NCI-H748 (cell line): Measurements from ENCODE around the gene SLC5A10.
"Not testable (repeated sequence)": the region's sequence is repeated elsewhere in the genome, so short reads cannot be mapped to it uniquely, and the experiment has no call there.

Experiments used
- DNase-seq: peaks from one replicate; lab custom pipeline; 2025; ENCODE audit not compliant: unreplicated experiment; lab: John Stamatoyannopoulos, UW

Gene SLC5A10

DNA sequence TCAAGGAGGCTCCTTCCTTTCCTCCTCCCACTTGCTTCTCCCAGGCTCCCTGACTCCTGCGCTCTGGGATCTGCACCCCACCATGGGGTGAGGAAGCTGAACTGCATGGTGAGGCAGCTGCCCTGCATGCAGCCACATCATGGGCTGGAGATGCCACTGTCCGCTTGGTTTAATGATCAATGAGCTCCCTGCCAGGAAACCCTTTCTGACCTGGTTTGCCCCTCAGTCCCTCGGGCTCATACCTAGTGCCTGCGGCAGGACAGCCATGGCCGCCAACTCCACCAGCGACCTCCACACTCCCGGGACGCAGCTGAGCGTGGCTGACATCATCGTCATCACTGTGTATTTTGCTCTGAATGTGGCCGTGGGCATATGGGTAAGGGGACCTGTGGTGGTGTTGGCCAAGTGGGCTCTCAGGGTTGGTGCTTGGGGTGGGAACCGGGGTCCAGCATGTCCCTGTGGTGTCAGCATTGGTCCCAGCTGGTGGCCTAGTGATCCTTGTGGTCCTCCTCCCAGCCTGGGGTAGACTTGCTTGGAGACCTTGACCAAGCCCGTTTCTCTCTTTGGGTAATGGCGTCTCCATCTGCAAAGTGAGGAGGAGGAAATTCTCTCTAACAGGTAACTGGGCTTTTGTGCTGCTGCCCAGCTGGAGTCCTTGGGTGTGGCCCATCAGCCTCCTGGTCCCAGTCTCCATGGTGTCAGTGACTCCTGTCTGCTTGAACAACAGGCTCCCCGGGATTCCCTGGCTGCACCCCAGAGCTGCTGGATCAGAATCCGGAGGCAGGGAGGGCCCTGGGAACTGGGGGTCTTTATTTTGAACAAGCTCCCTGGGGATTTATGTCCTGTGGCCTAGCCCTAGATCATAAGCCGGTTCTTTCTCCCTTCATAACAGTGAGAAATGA lies at the start of gene SLC5A10:
Gene SLC5A10 (plus strand): TSS at position 225 of the 902 bp plus-strand sequence. CDS start 41 bp downstream, at position 266.
- DNase-seq: peak; percentile 59

DNA sequence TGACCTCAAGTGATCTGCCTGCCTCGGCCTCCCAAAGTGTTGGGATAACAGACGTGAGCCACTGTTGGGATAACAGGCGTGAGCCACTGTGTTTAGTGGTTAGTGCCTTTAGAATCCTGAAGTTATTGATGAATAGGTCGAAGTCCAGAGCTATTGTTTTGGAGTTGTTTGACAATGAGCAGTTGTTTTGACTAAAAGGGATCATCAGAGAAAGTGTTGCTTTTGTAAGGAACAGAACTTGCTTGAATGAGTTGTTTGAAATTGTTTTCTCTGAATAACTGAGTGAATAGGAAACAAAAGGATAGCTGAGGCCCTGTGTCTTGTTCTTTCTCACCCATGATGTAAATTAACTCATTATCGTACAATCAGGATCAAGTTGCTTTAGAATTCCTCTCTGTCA lies 47.5 kb upstream of the SLC5A10 start:
- DNase-seq: no peak

- DNase-seq: no peak
These were observed 46.7 kb upstream of the SLC5A10 start for GRCh38 chr17:18905226-18905625.

GRCh38 chr17:18910326-18910725 lies 41.6 kb upstream of the SLC5A10 start:
- DNase-seq: no peak

- DNase-seq: no peak
These were observed 41.1 kb upstream of the SLC5A10 start for GRCh38 chr17:18910881-18911280.

DNA sequence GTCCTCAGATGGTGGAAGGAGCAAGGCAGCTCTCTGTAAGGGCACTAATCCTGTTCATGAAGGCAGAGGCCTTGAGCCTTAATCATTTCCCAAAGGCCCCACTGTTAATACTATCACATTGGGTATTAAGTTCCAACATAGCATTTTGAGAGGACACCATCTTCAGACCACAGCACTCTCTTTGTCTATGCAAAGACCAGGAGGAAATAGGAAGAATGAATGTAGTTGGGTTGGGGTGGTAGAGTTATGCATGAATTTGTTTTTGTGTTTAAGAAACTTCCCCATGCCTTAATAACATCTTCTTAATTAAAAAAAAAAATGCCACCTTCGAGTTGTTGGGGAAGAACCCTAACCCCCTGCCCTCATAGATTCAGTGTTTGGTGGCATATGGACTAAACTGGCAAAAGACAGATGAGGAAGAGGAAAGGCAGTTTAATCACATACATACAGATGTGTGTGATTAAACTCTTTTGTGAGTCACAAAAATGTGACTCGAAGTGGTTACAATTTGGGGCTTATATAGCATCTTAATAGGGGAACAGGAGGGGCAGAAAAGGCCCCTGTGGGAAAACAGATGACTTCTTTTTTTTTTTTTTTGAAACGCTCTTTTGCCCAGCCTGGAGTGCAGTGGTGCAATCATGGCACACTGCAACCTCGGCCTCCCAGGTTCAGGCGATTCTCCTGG lies 35.0 kb upstream of the SLC5A10 start:
- no peak for DNase-seq

GRCh38 chr17:18917506-18918032 lies 34.4 kb upstream of the SLC5A10 start:
- DNase-seq: no peak

DNA sequence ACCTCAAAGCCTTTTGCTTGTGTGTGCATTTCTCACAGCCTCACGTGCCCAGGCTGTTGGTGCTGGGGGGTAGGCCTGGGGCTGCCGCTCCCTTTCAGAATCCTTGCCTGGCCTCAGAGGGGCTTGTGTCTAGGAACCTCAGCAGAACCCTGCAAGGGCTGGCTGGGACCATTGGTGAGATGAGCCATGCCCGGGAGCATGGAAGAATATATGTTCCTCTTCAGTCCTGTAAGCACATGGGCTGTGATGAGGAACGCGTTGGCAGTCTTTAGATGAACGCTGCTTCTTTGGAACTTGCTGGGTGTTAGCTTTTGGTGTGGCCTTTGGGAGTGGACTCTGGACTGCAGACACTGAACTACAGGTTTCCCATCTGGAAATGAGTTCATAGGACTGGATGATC lies 32.0 kb upstream of the SLC5A10 start:
- no peak for DNase-seq

DNA sequence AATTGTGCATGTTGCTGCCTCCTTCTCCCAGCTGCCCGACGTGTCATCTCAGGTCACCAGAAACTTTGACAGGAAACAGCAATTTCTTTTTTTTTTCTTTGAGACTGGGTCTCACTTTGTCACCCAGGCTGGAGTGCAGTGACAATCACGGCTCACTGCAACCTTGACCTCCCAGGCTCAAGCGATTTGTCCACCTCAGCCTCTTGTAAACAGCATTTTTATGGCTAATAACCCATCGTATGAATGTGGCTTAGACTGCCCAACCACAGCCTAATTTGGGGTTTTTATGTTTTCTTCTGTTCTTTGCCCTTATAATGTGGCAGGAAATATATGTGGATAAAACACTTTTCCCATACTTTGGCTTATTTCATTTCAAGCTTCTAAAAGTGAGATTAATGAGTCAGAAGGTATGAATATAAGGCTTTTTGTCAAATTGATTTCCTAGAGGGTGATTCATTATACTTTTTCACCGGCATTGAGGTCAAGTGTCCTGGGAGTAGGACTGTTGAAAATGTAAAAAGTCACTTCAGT lies 31.0 kb upstream of the SLC5A10 start:
- DNase-seq: no peak

DNA sequence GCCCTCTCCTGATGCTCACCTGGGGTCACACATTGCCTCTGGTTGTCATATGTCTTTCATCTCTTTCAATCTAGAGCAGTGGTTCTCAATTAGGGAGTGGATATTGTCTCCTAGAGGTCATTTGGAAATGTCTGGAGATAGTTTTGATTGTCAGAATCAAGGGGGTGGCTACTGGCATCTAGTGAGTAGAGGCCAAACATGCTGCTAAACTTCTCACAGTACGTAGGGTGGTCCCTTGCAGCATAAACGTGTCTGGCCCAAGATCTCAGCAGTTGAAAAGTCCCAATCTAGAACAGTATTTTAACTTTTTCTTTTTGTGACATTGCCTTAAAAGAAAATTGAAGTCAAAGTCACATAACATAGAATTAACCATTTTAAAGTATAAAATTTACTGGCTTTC lies 30.5 kb upstream of the SLC5A10 start:
- DNase-seq: no peak

GRCh38 chr17:18921912-18922451 lies 30.0 kb upstream of the SLC5A10 start:
- no peak for DNase-seq

DNA sequence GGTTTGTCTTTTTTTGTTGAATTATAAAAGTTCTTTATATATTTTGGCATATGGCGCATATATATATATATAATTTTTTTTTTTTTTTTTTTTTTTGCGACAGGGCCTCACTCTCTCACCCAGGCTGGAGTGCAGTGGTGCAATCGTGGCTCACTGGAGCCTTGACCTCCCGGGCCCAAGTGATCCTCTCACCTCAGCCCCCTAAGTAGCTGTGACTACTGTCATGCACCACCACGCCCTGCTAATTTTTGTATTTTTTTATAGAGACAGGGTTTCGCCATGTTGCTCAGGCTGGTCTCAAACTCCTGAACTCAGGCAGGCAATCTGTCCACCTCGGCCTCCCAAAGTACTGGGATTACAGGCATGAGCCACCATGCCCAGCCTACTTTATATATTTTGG lies 29.4 kb upstream of the SLC5A10 start:
- DNase-seq: not testable (repeated sequence)

- no peak for DNase-seq
These were observed 26.8 kb upstream of the SLC5A10 start for GRCh38 chr17:18925187-18925586.

DNA sequence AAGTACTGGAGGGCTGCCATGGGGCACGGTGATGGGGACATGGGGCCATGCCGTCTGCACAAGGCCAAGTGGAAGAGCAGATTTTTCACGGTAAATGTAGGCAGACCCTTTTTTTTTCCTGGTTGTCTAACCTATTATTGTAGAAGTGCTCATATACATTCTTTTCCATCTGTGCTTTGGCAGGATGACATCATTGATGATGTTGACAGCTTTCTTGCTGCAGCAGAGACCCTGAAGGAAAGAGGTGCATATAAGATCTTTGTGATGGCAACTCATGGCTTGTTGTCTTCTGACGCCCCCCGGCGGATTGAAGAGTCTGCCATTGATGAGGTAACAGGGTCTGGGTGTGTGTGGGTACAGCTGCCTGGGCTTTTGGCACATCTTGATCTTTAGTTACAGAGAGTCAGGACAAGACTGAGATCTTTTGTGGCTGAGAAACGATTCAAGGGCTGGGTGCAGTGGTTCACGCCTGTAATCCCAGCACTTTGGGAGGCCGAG lies 23.3 kb upstream of the SLC5A10 start:
- no peak for DNase-seq

GRCh38 chr17:18932360-18933055 lies 19.5 kb upstream of the SLC5A10 start:
- DNase-seq: no peak

DNA sequence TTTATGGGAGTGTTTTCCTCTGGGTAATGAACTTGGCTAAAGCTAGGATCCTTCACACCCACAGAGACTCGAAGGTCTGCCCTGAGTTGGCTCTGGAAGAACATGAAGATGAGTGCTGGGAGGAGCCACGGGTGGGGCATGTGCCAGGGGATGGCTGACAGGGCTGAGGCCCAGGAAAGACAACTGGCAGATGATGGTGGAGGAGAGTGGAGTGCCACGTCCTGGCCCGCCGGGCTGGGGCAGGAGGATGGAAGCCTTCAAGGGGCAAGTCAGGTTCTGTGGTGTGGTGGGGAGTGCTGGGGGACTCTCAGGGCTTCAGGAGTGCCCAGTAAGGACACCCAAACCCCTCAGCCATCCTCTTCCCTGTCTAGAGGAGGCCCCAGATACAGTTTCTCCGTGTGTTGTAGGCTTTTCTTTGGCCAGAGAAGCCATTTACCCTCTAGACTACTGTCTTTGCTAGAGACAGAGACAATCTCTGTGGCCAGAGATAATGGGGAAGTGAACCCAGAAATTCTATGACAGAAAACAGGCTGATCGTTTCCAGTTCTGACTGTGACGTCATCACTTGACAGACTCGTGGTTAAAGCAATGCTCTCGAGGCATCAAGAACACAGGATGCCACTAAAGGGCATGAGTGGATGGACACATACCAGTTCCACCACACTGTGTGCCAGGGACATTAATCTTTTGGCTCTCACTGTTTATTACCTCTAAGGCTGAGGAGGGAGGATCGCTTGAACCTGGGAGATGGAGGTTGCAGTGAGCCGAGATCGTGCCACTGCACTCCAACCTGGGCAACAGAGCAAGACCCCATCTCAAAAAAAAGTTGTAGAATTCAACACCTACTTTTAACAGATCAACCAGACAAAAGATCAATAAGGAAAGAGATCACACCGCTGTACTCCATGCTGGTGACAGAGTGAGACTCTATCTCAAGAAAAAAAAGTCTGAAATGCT lies 18.6 kb upstream of the SLC5A10 start:
- DNase-seq: no peak

DNA sequence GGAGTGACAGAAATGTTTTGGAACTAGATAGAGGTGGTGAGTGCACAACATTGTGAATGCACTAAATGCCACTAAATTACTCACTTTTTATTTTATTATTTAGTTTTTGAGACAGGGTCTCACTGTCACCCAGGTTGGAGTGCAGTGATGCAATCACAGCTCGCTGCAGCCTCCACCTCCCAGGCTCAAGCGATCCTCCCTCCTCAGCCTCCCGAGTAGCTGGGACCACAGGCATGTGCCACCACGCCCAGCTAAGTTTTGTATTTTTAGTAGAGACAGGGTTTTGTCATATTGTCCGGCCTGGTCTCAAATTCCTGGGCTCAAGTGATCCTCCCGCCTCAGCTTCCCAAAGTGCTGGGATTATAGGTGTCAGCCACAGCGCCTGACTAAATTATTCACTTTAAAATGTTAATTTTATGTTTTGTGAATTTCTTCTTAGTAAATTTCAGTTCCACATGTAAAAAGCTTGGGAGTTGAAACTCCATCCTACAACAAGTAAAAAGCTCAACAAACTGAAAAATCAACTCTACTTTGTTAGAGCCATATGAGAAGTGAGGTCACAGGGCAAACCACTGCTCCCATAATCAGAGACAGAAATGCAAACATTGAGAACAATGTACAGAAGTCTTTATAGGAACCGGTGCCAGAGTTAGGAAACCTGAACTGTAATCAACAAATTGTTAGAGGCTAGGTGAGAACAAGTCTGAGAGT lies 13.8 kb upstream of the SLC5A10 start:
- peak; percentile 50 for DNase-seq

- DNase-seq: no peak
These were observed 13.3 kb upstream of the SLC5A10 start for GRCh38 chr17:18938692-18939023.

DNA sequence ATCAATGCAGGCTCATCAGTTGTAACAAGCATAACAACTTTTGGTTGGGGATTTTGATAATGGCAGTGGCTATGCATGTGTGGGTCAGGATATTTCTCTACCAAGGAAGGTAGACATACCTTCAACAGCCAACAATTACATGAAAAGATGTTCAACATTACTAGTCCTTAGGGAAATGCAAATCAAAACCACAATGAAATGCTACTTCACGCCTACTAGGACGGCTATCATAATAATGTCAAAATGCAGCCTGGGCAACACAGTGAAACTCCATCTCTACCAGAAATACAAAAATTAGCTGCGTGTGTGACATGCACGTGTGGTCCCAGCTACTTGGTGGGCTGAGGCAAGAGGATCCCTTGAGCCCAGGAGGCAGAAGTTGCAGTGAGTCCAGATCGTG lies 7.3 kb upstream of the SLC5A10 start:
- no peak for DNase-seq
